ENCODE results near the gene LRP11. TPM values are rescaled to one million over a fixed set of nuclear protein-coding genes. Genes with fewer than 3 reads are reported as not detected.
A peak's percentile ranks its signal among the peaks of the same experiment; 100 is the strongest.

LRP11 gene
- total and polyA plus RNA-seq, 2 of the 13 experiments (the other 11 are each of a cell fraction or from before 2014, with no cell fraction given), result 32.4 to 48.9 TPM

DNA sequence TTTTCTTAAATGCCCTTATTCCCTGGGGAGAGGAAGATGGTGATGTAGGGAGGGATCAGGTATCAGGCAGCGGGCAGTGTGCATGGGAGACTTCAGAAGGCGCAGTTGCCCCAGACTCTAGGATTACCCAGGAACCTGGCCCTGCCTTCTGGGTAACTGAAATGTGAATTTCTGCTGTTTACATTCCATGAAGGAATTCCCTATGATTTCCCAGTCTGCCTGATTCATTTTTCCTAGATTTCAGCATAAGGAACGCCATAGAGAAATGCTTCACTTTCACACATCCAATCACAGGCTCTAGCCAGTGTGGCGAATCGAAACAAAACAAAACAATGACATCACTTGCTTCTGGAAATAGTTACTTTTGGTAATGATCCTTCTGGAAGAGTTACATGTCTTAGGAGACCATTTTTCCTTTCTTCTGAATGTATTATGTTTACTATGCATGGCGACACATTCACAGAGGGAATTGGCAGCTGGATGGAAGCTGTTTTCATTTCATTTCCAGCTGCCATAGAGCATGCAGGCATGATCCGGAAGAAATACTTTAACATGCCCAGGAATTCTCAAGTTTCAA lies 33.3 kb downstream of the LRP11 start (continued):
- no peak for TF ChIP-seq ZFP41 (CRISPR knock-in tag; IDR thresholded peaks at IDR 0.05; ENCODE audit: borderline replicate concordance)
- TF ChIP-seq ZNF557 (CRISPR knock-in tag; IDR thresholded peaks at IDR 0.05), result no peak
- TF ChIP-seq ZNF34 (CRISPR knock-in tag; IDR thresholded peaks at IDR 0.05; ENCODE audit: borderline replicate concordance), result 0 out of 2 replicates have a peak, but pooled peaks have one; percentile 3
- TF ChIP-seq ZNF720 (CRISPR knock-in tag; IDR thresholded peaks at IDR 0.05), result no peak
- no peak for TF ChIP-seq MYC (CRISPR knock-in tag; IDR thresholded peaks at IDR 0.05; ENCODE audit: borderline replicate concordance)
- TF ChIP-seq KDM2A (CRISPR knock-in tag; IDR thresholded peaks at IDR 0.05; ENCODE audit: borderline replicate concordance, low read depth), result no peak
- TF ChIP-seq, protein P1, sequence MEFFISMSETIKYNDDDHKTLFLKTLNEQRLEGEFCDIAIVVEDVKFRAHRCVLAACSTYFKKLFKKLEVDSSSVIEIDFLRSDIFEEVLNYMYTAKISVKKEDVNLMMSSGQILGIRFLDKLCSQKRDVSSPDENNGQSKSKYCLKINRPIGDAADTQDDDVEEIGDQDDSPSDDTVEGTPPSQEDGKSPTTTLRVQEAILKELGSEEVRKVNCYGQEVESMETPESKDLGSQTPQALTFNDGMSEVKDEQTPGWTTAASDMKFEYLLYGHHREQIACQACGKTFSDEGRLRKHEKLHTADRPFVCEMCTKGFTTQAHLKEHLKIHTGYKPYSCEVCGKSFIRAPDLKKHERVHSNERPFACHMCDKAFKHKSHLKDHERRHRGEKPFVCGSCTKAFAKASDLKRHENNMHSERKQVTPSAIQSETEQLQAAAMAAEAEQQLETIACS (CRISPR knock-in tag; IDR thresholded peaks at IDR 0.05), result no peak
- TF ChIP-seq TBX3 (IDR thresholded peaks at IDR 0.05; ENCODE audit: borderline replicate concordance), result no peak
- no peak for TF ChIP-seq AGO2 (optimal IDR thresholded peaks at IDR 0.05; ENCODE audit: low read depth, low read length)
- no peak for TF ChIP-seq ZNF235 (CRISPR knock-in tag; IDR thresholded peaks at IDR 0.05; ENCODE audit: borderline replicate concordance)
- TF ChIP-seq CAMTA2 (CRISPR knock-in tag; IDR thresholded peaks at IDR 0.05; ENCODE audit: borderline replicate concordance), result no peak
- no peak for TF ChIP-seq ZNF660 (CRISPR knock-in tag; IDR thresholded peaks at IDR 0.05; ENCODE audit: borderline replicate concordance, low read depth)
- TF ChIP-seq NCOA5 (CRISPR knock-in tag; IDR thresholded peaks at IDR 0.05), result no peak
- TF ChIP-seq, protein P2, sequence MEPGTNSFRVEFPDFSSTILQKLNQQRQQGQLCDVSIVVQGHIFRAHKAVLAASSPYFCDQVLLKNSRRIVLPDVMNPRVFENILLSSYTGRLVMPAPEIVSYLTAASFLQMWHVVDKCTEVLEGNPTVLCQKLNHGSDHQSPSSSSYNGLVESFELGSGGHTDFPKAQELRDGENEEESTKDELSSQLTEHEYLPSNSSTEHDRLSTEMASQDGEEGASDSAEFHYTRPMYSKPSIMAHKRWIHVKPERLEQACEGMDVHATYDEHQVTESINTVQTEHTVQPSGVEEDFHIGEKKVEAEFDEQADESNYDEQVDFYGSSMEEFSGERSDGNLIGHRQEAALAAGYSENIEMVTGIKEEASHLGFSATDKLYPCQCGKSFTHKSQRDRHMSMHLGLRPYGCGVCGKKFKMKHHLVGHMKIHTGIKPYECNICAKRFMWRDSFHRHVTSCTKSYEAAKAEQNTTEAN (CRISPR knock-in tag; conservative IDR thresholded peaks at IDR 0.05), result no peak
- no peak for TF ChIP-seq HNRNPK (IDR thresholded peaks at IDR 0.05; ENCODE audit: low read depth, low read length, poor library complexity, severe bottlenecking)
- no peak for TF ChIP-seq SETDB1 (CRISPR knock-in tag; IDR thresholded peaks at IDR 0.05; ENCODE audit: borderline replicate concordance)
- TF ChIP-seq, protein P3, sequence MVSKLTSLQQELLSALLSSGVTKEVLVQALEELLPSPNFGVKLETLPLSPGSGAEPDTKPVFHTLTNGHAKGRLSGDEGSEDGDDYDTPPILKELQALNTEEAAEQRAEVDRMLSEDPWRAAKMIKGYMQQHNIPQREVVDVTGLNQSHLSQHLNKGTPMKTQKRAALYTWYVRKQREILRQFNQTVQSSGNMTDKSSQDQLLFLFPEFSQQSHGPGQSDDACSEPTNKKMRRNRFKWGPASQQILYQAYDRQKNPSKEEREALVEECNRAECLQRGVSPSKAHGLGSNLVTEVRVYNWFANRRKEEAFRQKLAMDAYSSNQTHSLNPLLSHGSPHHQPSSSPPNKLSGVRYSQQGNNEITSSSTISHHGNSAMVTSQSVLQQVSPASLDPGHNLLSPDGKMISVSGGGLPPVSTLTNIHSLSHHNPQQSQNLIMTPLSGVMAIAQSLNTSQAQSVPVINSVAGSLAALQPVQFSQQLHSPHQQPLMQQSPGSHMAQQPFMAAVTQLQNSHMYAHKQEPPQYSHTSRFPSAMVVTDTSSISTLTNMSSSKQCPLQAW (CRISPR knock-in tag; IDR thresholded peaks at IDR 0.05), result peak; percentile 1; the same call in 1 of the 2 replicates
- TF ChIP-seq BHLHE40 (IDR thresholded peaks at IDR 0.05; ENCODE audit: low read length), result no peak
- TF ChIP-seq, protein P4, sequence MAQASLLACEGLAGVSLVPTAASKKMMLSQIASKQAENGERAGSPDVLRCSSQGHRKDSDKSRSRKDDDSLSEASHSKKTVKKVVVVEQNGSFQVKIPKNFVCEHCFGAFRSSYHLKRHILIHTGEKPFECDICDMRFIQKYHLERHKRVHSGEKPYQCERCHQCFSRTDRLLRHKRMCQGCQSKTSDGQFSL (CRISPR knock-in tag; IDR thresholded peaks at IDR 0.05), result no peak
- peak; percentile 78 for TF ChIP-seq ATF7 (IDR thresholded peaks at IDR 0.05)
- no peak for TF ChIP-seq ATF7 (CRISPR knock-in tag; IDR thresholded peaks at IDR 0.05)
- TF ChIP-seq, protein P5, sequence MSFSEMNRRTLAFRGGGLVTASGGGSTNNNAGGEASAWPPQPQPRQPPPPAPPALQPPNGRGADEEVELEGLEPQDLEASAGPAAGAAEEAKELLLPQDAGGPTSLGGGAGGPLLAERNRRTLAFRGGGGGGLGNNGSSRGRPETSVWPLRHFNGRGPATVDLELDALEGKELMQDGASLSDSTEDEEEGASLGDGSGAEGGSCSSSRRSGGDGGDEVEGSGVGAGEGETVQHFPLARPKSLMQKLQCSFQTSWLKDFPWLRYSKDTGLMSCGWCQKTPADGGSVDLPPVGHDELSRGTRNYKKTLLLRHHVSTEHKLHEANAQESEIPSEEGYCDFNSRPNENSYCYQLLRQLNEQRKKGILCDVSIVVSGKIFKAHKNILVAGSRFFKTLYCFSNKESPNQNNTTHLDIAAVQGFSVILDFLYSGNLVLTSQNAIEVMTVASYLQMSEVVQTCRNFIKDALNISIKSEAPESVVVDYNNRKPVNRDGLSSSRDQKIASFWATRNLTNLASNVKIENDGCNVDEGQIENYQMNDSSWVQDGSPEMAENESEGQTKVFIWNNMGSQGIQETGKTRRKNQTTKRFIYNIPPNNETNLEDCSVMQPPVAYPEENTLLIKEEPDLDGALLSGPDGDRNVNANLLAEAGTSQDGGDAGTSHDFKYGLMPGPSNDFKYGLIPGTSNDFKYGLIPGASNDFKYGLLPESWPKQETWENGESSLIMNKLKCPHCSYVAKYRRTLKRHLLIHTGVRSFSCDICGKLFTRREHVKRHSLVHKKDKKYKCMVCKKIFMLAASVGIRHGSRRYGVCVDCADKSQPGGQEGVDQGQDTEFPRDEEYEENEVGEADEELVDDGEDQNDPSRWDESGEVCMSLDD (CRISPR knock-in tag; IDR thresholded peaks at IDR 0.05; ENCODE audit: borderline replicate concordance), result no peak
- no peak for TF ChIP-seq BORCS8-MEF2B (CRISPR knock-in tag; IDR thresholded peaks at IDR 0.05)
- 0 out of 2 replicates have a peak, but pooled peaks have one; percentile 3 for TF ChIP-seq SP4 (CRISPR knock-in tag; IDR thresholded peaks at IDR 0.05)
